AG09319 (cell line): ENCODE results near the gene EFNA4.

Source experiments
- DNase-seq: peaks from one replicate; pipeline ENCODE4 v3.0.0-alpha.2; 2010; ENCODE audit warnings: low read depth; ENCODE audit errors: extremely low read depth
- CTCF ChIP-seq: IDR thresholded peaks from 2 replicates; pipeline ENCODE4 v1.5.1; 2011; ENCODE audit warnings: low read depth, mild to moderate bottlenecking, inconsistent platforms, low read length, moderate library complexity

Gene EFNA4

GRCh38 chr1:155081472-155082300, 18.1 kb downstream of the EFNA4 start:
- TF ChIP-seq CTCF, result no peak
- DNase-seq, result no peak

DNA sequence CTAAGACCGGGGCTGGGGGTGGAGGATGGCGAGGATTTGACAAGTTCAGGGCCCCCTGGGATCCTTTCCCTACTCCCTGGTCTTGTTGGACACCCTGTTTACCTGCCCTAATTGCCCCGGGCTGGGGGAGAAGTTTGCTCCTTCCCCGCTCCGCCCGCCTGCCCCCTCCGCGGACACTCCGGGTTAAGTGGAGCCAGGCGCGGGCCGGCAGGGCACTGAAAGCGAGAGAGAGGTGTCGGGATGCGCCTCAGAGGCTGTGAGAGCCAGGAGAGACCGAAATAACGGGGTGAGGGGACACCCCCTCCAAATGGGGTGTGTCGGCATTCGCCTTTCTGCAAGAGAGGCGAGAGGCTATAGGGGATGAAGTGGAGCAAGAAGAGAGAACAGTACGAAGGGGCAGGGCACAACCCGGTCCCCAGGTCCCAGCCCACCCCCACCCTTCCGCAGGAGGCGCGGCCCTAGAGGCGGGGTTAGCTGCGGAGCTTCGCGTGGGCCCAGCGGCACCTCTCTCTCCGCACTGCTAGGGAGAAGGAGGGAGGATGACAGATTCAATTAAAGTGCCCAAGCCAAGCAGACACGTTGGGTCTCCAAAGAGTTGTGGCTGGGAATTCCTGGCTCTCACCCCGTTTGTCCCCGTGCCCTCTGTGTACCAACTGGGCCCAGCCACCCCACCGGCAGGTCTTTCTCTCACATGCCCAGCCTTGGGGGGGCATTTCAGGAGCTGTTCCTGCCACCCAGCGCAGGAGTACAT, 18.9 kb downstream of the EFNA4 start:
- no peak for TF ChIP-seq CTCF

DNA sequence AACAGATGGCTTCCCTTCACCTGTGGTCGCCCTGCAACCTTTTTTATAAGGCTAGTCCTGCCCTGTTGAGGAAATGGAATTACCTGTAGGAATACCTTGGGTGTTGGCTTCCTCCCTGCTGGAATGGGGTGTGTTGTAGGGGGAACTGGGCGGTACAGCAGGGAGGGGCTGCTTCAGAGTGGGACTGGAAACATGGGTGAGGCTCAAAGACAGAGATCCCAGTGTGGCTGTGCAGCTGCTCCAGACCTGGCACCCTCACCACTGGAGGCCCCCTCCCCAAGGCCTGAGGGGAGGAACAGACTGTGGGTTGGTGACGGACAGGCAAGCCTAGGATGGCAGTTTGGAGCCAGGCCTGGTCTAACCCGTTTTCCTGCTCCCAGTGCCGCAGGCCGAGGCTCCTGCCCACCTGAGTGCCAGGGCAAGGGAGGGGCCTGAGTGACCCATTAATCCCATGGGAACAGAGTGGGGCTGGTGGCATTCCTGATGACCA, 19.6 kb downstream of the EFNA4 start:
- no peak for DNase-seq
- TF ChIP-seq CTCF, result no peak

More for the DNA sequence above, 18.9 kb downstream of the EFNA4 start:
- no peak for DNase-seq

GRCh38 chr1:155083865-155084721, 20.6 kb downstream of the EFNA4 start:
- peak; percentile 14 for TF ChIP-seq CTCF

DNA sequence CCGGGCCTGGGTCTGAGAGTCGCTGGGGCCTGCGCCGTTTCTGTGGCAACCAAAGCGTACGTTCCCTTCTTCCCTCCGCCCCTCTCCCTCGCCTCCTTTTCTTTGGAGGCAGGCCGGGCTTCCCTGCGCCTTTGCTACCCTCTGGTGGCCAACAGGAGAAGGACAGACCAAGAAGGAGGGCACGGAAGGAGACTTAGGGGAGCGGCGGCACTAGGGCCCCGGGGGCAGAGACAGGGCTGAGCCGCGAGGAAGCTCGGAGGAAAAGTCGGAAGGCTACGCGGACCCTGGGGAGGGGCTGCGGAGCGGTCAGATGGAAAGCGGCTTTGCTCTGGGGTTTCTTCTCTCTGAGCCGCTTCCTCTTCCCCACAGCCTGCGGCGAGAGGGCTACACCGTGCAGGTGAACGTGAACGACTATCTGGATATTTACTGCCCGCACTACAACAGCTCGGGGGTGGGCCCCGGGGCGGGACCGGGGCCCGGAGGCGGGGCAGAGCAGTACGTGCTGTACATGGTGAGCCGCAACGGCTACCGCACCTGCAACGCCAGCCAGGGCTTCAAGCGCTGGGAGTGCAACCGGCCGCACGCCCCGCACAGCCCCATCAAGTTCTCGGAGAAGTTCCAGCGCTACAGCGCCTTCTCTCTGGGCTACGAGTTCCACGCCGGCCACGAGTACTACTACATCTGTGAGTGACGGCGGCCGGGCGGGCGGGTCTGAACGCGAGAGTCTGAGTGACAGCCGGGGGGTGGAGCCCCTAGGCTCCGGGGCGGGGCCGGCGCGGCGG, 21.4 kb downstream of the EFNA4 start:
- peak; percentile 79 for DNase-seq
- peak; percentile 92 for TF ChIP-seq CTCF

More at GRCh38 chr1:155083865-155084721, 20.6 kb downstream of the EFNA4 start:
- no peak for DNase-seq

DNA sequence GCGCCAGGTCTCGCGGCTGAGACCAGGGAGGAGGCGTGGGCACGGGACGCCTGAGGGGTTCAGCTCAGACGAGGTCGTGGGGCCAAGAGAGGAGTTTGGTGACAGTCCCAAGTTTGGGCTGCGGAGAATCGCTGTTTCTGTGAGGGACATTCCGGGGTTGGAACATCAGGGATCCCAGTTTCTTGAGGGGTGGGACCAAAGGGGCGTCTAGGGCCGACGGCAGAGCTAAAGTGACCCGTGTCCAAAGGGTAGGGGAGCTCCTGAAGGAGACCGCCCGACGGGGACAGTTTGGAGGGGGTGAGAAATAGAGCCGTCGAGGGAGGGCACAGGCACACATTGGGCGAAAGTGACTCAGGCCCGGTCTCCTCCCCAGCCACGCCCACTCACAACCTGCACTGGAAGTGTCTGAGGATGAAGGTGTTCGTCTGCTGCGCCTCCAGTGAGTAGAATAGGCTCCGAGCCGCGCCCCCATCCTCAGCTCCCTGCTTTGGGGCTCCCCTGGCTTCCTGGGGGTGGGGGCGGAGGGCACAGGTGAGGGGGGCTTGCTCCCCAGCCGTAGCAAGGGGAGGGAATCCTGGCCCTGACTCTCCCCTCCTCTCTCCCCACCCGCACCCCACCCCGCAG, 22.1 kb downstream of the EFNA4 start:
- DNase-seq, result no peak
- no peak for TF ChIP-seq CTCF
